Measurements from ENCODE around the gene NLRP14.

- TF ChIP-seq EZH2phosphoT487 (IDR thresholded peaks at IDR 0.05; ENCODE audit: insufficient read depth, low read depth) (no peak), EZH2 (IDR thresholded peaks at IDR 0.05; ENCODE audit: insufficient read depth, poor library complexity, severe bottlenecking) (no peak)
Measured at GRCh38 chr11:6995703-6996102, 24.6 kb upstream of the NLRP14 start.
